Frontal cortex (tissue), 4 donors: Measurements from ENCODE around the gene RFC4. TPM values are rescaled to one million over a fixed set of nuclear protein-coding genes. Genes with fewer than 3 reads are reported as not detected.
"Not testable (repeated sequence)": the region's sequence is repeated elsewhere in the genome, so short reads cannot be mapped to it uniquely, and the experiment has no call there.

Experiments used
- DNase-seq, 2 donors: peaks; one replicate each; pipeline ENCODE4 v3.0.0; 2012; ENCODE audit warnings: low spot score in 2 of 2
- FAIRE-seq: peaks from 2 replicates; lab custom pipeline; 2012; peaks lifted over from hg19 to GRCh38; lab: Jason Lieb, UNC
- total RNA-seq: library from RNA; depleted of rRNA; stranded (reverse); fragments of >200 nt; gene quantifications from one replicate; pipeline ENCODE4 v1.2.3, GENCODE V29; 2014
- donor health status: control.
- donor health status: control.
- donor health status: control.

RFC4 gene
- total RNA-seq: 22.8 TPM

- FAIRE-seq: no peak
- peak; percentile 77 to 84 for DNase-seq
Measured at GRCh38 chr3:186806089-186807055, at the start of gene RFC4. TSS of gene RFC4 (minus strand) at chr3:186806482. CDS start at chr3:186804713, 1,769 bp downstream.

GRCh38 chr3:186854954-186855353 lies 48.7 kb upstream of the RFC4 start:
- FAIRE-seq: no peak
- no peak for DNase-seq

GRCh38 chr3:186854146-186854545 lies 47.9 kb upstream of the RFC4 start:
- FAIRE-seq (no peak), DNase-seq (no peak)

- DNase-seq (no peak), FAIRE-seq (no peak)
Measured at GRCh38 chr3:186852994-186853393, 46.7 kb upstream of the RFC4 start.

- FAIRE-seq, DNase-seq: not testable (repeated sequence)
Measured at GRCh38 chr3:186851835-186852234, 45.6 kb upstream of the RFC4 start.

GRCh38 chr3:186849374-186849975 lies 43.2 kb upstream of the RFC4 start:
- FAIRE-seq: no peak

GRCh38 chr3:186847437-186847836 lies 41.2 kb upstream of the RFC4 start:
- no peak for FAIRE-seq
- DNase-seq: no peak

More at GRCh38 chr3:186849374-186849975, 43.2 kb upstream of the RFC4 start:
- peak in 1 of 2 donors; percentile 44 for DNase-seq

GRCh38 chr3:186845756-186846155 lies 39.5 kb upstream of the RFC4 start:
- FAIRE-seq: no peak

GRCh38 chr3:186844908-186845307 lies 38.6 kb upstream of the RFC4 start:
- FAIRE-seq (no peak), DNase-seq (no peak)

More at GRCh38 chr3:186845756-186846155, 39.5 kb upstream of the RFC4 start:
- no peak for DNase-seq

GRCh38 chr3:186843039-186843432 lies 36.8 kb upstream of the RFC4 start:
- FAIRE-seq (no peak), DNase-seq (no peak)

- FAIRE-seq: no peak
- DNase-seq: no peak
Measured at GRCh38 chr3:186842426-186843038, 36.2 kb upstream of the RFC4 start, which contains the start of gene ADIPOQ. TSS of gene ADIPOQ (plus strand) at chr3:186842710. CDS start at chr3:186853059, 10,349 bp downstream.

GRCh38 chr3:186841620-186842019 lies 35.3 kb upstream of the RFC4 start:
- FAIRE-seq: no peak
- DNase-seq: no peak

GRCh38 chr3:186839874-186840641 lies 33.8 kb upstream of the RFC4 start:
- DNase-seq (no peak), FAIRE-seq (no peak)

- DNase-seq (no peak), FAIRE-seq (no peak)
Measured at GRCh38 chr3:186832276-186832675, 26.0 kb upstream of the RFC4 start.

- no peak for DNase-seq
- no peak for FAIRE-seq
Measured at GRCh38 chr3:186831798-186832197, 25.5 kb upstream of the RFC4 start.

- no peak for FAIRE-seq
- DNase-seq: no peak
Measured at GRCh38 chr3:186828340-186828739, 22.1 kb upstream of the RFC4 start.

- DNase-seq (peak; percentile 97 to 98), FAIRE-seq (no peak)
Measured at GRCh38 chr3:186826976-186827857, 20.9 kb upstream of the RFC4 start.

- FAIRE-seq (no peak), DNase-seq (no peak)
Measured at GRCh38 chr3:186826410-186826975, 20.2 kb upstream of the RFC4 start.
